RCC 7860 (cell line): ENCODE results near the gene AKT3.
"Not testable (repeated sequence)": the region's sequence is repeated elsewhere in the genome, so short reads cannot be mapped to it uniquely, and the experiment has no call there.

ENCODE experiments used
- DNase-seq: peaks from one replicate; pipeline ENCODE4 v3.0.0-alpha.2; 2015; ENCODE audit warnings: low spot score
- FAIRE-seq: peaks from 2 replicates; lab custom pipeline; 2012; peaks lifted over from hg19 to GRCh38; lab: Jason Lieb, UNC

Gene AKT3

DNA sequence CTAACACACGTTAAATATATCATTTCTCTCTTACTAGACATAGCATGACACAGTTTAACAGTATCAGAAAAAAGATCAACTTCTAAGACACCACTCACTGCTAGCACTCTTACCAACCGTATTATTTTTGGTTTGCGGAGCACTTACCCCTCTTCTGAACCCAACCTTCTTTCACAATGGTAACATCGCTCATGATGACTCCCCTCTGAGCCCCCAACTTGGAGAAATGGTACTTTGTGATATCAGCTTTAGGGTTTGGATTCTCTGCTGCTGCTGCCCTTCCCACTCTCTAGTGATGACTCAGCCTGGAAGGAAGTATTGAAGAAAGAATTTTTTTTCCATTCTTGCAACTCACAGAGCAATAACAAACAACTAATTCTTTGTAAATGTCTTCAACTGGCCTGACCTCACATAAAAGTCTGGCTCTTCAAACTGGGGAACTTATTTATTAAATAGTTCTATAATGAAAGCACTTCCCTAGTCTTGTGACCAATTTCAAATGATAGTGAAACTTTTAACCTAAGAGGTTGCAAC lies 7.0 kb downstream of the AKT3 start:
- FAIRE-seq (peak; percentile 64), DNase-seq (peak; percentile 20)

DNA sequence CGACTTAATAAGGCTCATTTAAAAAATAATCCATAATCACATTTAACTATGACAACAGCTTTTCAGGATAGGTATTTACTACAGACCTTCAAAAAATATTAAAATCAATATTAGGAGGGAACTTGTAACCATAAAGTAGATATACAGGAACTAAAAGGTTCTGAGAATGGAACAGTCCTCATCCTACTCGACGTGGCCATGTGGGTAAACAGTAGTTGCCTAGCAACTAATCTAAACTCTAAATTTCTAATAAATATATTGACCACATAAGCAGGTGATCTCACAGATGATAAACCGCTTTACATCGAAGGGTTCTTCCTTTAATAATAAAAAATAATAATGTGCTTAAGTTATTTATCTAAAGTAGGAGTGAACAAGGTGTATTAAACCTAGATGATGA lies 7.9 kb downstream of the AKT3 start:
- peak; percentile 34 for FAIRE-seq
- DNase-seq: no peak

DNA sequence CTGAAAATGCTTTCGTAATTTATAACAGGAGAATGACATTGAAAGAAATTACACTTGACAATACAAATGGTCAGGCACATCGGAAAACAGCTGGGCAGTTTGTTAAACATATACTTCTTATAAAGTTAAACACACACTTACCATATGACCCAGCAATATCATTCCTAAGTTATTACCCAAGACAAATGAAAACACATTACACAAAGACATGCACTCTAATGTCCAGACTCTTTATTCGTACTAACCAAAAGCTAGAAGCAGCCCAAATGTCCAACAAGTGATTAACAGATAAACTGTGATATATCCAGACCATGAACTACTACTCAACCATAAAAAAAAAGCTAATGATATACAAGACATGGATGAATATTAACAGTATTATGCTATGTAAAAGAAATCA lies 8.5 kb downstream of the AKT3 start:
- peak; percentile 85 for FAIRE-seq
- no peak for DNase-seq

DNA sequence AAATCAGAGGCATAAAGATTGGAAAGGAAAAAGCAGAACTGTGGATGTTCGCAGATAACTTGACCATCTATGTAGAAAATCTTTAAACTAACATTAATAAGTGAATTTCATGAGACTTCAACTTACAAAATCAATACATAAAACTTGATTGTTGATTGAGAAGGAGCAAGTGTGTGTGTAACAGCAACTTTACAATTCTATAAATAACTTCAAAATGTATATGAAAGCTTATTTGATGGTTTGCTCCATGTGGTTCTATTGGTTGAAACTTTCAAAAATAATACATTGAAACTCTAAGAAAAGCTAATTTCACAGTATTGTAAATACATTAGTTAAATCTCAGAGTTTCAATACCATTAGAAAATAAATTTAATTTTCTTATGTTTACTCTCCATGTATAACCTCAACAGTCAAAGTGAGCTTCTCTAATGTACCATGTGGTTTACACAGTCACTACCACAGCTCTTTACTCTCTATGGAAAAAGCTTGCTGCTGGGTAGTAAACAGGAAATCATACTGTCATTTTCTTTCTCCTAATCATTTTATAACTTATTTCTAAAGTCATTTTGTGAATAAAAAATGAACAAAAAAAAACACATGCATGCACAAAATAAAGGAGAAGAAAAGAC lies 12.0 kb downstream of the AKT3 start:
- DNase-seq: no peak
- FAIRE-seq: peak; percentile 5

DNA sequence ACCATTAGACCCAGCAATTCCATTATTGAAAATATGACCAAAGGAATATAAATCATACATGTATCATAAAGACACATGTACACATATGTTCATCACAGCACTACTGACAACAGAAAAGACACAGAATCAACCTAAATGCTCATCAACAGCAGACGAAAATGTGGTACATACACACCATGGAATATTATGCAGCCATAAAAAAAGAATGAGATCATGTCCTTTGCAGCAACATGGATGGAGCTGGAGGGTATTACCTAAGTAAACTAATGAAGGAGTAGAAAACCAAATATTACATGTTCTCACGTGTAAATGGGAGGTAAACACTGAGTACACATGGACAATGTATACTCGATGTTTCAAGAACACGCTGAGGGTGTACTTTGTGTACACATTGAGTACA lies 15.9 kb downstream of the AKT3 start:
- DNase-seq: no peak
- FAIRE-seq: no peak

DNA sequence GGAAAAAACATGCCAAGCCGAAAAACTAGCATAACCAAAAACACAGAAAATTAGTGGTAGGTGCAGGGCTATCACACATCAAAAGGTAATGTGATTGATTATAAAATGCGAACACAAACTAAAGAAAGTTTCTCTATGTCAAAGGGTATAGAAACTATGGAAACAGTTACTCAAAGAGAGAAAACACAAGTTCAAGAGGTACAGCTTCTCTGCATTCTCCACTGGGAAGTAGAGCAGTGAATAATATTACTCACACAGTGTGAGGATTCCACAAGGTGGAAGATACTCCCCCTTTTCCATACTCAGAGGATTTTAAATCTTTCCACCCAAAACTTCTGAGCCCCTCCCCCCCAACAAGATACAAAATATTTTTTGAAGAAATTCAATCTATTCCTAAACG lies 18.6 kb downstream of the AKT3 start:
- DNase-seq: no peak
- FAIRE-seq: no peak

DNA sequence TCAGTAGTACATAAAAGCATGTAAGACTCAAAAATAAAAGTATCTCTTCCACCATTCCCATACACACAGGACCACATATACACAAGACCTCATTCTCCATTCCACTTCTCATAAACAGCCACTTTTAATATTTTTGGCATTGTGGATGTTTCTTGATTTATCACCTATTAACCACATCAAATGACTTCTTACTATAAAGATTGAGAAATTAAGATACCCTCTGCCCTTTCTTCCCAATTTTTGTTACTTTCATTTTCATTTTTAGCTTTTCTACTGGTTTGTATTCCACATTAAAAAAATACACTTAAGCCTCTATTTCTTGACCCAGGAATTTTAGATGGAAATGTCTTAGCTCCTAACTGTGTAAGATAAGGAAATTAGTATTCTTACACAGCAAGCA lies 22.8 kb downstream of the AKT3 start:
- DNase-seq: no peak
- peak; percentile 72 for FAIRE-seq

DNA sequence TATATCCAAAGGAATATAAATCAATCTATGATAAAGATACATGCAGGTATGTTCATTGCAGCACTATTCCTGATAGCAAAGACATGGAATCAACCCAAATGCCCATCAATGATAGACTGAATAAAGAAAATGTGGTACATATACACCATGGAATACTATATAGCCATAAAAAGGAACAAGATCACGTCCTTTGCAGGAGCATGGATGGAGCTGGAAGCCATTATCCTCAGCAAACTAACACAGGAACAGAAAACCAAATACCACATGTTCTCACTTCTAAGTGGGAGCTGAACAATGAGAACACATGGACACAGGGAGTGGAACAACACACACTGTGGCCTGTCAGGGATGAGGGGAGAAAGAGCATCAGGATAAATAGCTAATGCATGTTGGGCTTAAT lies 25.1 kb downstream of the AKT3 start:
- FAIRE-seq, DNase-seq: not testable (repeated sequence)

DNA sequence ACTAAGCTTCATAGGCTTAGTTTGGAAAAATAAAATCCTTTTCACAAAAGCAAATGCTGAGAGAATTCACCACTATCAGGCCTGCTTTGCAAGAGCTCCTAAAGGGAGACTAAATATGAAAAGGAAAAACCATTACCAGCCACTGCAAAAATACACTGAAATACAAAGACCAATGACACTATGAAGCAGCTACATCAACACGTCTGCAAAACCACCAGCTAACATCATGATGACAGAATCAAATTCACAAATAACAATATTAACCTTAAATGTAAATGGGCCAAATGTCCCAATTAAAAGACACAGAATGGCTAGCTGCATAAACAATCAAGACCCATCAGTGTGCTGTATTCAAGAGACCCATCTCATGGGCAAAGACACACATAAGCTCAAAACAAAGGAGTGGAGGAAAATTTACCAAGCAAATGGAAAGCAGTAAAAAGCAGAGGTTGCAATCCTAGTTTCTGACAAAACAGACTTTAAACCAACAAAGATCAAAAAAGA lies 28.8 kb downstream of the AKT3 start:
- no peak for DNase-seq
- no peak for FAIRE-seq

DNA sequence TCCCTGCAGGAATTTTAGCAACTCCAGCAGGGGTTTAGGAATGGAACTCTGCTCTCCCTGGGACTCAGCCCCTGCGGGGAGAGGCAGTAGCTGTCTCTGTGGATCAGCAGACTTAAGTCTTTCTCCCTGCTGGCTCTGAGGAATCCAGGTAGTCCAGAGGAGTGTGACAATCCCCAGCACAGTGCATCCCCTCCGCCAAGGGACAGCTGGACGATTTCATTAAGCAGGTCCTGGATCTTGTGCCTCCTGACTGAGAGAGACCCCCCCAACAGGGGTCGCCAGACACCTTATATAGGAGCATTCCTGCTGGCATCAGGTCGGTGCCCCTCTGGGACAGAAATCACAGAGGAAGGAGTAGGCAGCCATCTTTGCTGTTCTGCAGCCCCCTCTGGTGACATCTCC lies 30.6 kb downstream of the AKT3 start:
- DNase-seq (no peak), FAIRE-seq (no peak)

DNA sequence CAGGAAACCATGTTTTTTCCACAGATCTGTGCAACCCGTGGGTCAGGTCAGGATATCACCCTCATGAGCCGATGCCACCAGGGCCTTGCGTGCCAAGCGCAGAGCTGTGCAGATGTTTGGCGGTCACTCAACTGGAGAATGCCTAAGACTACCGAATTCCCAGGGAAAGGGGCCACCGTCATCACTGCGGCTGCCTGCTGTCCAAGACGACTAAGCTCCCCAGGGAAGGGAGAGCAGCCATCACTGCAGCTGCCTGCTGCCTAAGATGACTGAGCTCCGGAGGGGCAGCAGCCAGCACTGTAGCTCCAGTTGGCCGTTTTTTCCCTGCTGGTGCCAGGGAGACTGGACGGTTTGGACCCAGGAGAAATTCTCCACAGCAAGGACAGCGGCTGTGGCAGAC lies 31.1 kb downstream of the AKT3 start:
- FAIRE-seq: no peak
- no peak for DNase-seq

DNA sequence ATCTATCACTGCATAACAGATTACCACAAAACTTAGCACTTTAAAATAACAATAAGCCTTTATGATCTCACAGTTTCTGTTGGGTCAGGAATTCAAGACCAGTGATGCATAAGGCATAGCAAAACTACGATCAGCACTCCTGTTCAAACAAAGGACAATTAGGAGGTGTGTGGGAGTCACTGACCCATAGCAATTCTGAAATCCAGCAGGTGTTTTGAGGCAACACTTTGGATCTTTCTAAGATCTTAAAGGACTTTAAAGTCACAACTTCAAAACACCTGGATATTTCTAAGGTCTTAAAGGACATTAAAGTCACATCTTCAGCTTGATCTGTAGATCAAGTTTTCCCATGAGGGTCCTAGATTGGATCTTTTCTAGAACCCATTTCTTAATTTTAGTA lies 35.3 kb downstream of the AKT3 start:
- no peak for FAIRE-seq
- no peak for DNase-seq

DNA sequence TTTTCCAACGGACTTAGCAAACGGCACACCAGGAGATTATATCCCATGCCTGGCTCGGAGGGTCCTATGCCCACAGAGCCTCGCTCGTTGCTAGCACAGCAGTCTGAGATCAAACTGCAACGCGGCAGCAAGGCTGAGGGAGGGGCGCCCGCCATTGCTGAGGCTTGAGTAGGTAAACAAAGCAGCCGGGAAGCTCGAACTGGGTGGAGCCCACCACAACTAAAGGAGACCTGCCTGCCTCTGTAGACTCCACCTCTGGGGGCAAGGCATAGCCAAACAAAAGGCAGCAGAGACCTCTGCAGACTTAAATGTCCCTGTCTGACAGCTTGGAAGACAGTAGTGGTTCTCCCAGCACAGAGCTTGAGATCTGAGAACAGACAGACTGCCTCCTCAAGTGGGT lies 42.7 kb downstream of the AKT3 start:
- DNase-seq, FAIRE-seq: not testable (repeated sequence)

DNA sequence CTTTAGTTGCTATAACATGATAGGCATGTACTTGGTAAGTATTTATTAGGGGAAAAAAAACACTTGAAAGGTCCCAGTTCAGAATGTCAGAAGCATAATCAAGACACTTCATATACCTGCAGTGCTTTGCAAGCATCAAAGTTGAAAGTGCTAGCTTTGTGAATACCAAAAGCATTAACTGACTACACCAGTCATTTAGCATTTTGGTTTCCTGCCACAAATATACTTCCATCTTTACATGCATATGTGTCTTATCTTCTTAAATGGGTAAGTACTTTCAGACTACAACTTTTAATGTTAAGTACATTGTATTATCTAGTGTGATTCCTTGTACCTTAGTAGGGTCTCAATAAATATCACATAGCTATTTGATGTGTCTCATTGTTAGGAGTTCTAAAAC lies 43.7 kb downstream of the AKT3 start:
- FAIRE-seq (no peak), DNase-seq (no peak)

DNA sequence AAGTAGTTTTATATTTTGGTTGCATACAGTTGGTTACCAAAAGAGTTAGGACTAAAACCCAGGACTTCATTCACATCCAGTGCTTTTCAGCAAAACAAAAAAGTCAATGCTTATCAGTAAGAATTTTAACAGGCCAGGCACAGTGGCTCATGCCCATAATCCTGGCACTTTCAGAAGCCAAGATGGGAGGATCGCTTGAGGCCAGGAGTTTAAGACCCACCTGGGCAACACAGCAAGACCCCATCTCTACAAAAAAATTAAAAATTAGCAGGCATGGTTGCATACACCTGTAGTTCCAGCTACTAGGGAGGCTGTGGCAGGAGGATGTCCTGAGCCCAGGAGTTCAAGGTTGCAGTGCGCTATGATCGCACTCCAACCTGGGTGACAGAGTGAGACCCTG lies 47.3 kb downstream of the AKT3 start:
- FAIRE-seq (no peak), DNase-seq (no peak)

DNA sequence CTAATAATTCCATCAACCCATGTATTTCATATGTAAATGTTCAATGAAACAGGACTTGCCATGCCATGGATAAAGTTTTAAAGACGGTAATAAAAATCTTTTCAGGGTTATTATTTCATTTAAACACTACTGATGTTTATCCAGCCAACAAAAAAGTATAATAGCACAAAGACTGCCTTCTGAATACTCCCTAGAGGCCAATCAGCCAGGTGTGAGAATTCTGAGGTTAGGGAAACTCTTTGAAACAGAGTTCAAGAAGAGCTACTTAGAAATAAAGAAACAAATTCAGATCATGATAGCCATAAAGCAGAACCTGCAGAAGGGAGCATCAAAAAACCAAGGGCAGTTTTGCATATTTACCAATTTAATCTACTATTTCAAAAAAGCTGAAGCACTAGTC lies 48.7 kb downstream of the AKT3 start:
- DNase-seq (no peak), FAIRE-seq (no peak)

DNA sequence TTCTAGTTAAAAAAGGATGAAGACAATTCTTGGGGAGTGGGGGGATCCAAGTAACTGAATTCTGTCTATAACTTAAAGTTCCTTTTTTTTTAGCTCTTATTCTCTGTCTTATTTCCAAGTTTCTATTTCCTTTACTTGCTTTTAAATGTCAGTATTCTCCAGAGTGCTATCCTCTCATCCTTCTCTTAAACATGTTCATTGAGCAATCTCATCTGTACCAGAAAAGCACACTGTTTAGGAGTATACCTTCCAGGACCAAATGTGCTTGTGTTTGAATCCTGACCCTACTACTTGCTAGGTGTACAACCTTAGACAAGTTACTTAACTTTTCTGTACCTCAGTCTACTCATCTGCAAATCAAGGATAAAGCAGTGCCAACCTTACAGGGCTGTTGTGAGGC lies 50.1 kb downstream of the AKT3 start:
- DNase-seq: no peak
- FAIRE-seq: no peak

DNA sequence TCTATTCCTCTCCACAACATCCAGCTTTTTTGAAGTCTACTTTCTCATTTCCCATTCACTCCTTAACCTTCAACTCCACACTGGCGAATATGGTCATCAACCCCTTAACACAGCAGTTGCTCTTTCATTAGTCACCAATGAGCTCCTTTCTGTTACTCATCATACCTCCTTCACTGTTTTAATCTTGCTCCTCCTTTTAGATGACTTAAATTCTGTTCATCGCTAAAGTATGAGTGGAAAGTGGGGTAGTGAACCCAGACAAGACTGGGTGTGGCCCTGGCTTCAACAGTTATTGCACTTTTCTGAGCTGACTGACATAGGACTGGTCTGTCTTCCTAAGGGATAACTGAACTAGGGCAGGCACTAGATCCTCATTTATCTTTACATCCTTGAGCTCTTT lies 51.3 kb downstream of the AKT3 start:
- peak; percentile 96 for FAIRE-seq
- DNase-seq: peak; percentile 96

DNA sequence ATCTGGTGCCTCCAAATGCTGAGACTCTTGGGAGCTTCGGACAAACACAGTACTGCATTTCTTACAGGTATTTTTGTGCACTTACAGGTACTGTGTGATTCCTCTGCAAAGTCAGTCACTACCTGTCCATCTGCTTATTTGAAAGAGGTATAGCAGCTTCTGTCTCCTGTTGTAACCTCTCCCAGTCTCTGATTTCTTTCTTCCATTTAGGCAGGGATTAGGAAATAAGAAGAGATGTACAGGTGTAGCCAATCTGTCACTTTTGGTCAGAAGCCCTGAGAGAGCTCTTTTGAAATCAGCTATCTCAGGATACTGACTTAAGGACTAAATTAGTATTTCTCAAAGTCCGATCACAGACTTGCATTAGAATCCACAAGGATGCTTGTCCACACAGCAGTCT lies 54.0 kb downstream of the AKT3 start:
- DNase-seq (no peak), FAIRE-seq (no peak)

DNA sequence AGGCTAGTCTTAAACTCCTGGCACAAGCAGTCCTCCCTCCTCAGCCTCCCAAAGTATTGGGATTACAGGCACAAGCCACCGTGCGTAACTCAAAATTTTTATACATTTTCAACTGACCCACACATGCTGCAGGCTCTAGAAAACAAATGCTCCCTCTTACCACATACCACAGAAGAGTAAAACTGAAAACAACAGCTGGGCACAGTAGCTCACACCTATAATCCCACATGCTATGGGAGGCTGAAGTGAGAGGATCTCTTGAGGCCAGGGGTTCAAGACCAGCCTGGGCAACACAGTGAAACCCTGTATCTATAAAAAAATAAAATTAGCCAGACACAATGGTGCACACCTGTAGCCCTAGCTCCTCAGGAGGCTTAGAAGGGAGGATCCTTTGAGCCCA lies 56.7 kb downstream of the AKT3 start:
- DNase-seq: no peak
- FAIRE-seq: no peak

DNA sequence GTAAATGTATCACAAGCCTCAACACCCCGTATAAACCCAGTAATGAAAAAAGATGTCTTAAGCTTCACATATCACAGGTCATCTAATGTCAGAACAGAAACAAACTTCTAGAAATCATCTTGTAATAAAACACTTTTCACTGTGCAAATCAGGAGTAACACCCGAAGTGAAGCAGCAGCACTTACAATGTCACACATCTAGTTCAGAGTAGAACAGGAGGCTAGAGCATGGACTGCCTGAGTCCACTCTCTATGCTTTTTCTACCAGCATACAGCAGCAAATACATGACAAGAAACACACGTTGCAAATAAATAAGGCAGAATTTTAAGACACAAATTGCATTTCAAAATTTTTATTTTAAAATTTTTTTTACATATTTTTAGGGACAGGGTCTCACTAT lies 57.2 kb downstream of the AKT3 start:
- FAIRE-seq (no peak), DNase-seq (no peak)

DNA sequence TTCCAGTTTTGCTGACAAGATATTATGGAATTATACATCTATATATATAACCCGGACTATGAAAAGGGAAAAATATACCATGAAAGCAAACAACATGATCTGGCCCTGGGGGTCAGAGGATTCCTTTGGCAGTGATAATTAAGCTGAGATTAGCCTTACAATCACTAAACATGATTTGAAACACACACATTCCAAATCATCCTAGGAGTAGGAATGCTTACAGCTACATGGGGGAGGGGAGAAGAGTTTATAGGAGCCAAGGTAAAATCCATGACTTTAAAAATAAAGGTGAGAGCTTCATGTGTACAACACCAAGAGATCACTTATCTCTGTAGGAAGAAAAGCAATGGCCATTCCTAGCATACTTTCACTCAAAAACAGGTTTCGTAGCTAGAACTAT lies 57.6 kb downstream of the AKT3 start:
- FAIRE-seq: no peak
- DNase-seq: no peak
